Measurements from ENCODE around the gene UNC5A. TPM values are rescaled to one million over a fixed set of nuclear protein-coding genes. Genes with fewer than 3 reads are reported as not detected.
A peak's percentile ranks its signal among the peaks of the same experiment; 100 is the strongest.

The UNC5A gene
- total RNA-seq, 6 experiments from 2014 or later = not detected

DNA sequence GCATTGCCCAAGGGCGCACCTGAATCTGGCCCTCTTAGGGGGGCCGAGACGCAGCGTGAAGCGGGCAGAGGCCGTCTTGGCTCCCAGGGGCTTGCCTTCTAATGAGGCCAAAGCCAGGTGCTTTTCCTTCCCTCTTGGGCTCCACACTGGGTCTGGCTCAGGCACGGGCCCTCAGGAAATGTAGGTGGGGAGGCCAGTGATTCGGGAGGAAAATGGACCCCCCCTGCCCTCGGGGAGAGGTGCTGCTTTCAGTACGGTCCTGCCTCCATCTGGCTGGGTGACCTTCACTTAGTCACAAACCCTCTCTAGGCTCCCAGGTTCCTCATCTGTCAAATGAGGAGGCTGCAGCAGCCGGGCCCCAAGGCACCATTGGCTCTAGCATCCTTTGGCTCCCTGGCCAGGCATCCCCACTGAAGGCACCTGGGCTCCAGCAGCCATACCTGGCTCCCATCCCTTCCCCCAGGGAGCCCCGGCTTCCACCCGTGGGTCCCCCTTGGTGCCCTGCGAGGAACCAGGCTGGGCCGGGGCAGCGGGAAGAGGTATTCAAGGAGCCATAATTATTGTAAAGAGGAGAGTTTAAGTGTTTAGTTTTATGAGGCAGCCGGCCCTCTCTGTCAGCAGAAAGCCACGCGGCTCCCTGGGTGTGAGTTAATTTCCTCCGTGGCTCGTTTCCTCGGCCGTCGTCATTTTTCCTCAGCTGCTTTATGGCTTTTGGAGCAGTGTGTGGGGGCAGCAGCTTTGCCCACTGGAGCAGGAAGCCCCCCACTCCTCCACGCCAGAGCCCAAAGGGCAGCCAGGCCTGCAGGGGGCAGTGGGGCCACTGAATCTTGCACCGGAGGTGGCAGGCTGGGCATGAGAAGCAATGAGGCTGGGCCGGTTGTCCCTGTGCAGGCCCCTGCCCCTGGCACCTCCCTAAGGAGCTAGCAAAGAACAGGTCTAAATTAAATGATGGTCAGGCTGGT is 24.9 kb upstream of the UNC5A start:
- DNase-seq = no peak
- Mint-ChIP-seq H3K27me3 (ENCODE audit: insufficient read depth) (peaks cover 30% of the 10 kb centered on the region), H3K4me1 (ENCODE audit: low read depth) (peaks cover 20% of the 10 kb centered on the region), H3K36me3 (ENCODE audit: low read depth) (no peaks in the 10 kb centered on the region; the same call in 1 of the 2 replicates), H3K4me3 (no peak overlapping the region), H3K27ac (no peak overlapping the region), H3K9me3 (no peaks in the 10 kb centered on the region)
- TF ChIP-seq, protein P1, sequence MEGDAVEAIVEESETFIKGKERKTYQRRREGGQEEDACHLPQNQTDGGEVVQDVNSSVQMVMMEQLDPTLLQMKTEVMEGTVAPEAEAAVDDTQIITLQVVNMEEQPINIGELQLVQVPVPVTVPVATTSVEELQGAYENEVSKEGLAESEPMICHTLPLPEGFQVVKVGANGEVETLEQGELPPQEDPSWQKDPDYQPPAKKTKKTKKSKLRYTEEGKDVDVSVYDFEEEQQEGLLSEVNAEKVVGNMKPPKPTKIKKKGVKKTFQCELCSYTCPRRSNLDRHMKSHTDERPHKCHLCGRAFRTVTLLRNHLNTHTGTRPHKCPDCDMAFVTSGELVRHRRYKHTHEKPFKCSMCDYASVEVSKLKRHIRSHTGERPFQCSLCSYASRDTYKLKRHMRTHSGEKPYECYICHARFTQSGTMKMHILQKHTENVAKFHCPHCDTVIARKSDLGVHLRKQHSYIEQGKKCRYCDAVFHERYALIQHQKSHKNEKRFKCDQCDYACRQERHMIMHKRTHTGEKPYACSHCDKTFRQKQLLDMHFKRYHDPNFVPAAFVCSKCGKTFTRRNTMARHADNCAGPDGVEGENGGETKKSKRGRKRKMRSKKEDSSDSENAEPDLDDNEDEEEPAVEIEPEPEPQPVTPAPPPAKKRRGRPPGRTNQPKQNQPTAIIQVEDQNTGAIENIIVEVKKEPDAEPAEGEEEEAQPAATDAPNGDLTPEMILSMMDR (IDR thresholded peaks at IDR 0.05) = peak; percentile 28; the same call in 1 of the 2 replicates

DNA sequence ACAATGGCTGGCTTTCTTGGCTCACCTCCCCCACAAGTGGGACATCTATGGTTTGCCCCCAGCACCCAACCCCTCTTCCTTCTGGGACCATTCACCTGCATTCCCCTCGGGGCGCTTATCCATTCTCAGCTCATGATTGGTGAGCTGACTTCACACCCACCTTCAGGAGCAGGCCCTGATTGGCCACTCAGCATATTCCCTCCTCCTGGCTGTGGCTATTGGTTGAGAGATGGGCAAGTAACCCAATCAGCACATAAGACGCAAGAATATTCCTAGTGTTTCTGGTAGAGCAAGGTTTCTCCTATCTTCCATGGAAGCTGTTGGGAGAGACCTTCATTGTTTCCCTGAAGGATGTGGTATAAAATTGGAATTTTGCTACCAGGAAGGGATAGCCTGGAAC is 22.7 kb upstream of the UNC5A start:
- TF ChIP-seq, protein P1 (IDR thresholded peaks at IDR 0.05) = no peak
- H3K4me3 Mint-ChIP-seq = no peak overlapping the region
- H3K9me3 Mint-ChIP-seq = no peaks in the 10 kb centered on the region
- no peak overlapping the region for H3K27ac Mint-ChIP-seq
- peaks cover 31% of the 10 kb centered on the region for H3K27me3 Mint-ChIP-seq (ENCODE audit: insufficient read depth)
- H3K36me3 Mint-ChIP-seq (ENCODE audit: low read depth) = no peaks in the 10 kb centered on the region; the same call in 1 of the 2 replicates
- DNase-seq = no peak
- H3K4me1 Mint-ChIP-seq (ENCODE audit: low read depth) = peaks cover 14% of the 10 kb centered on the region

DNA sequence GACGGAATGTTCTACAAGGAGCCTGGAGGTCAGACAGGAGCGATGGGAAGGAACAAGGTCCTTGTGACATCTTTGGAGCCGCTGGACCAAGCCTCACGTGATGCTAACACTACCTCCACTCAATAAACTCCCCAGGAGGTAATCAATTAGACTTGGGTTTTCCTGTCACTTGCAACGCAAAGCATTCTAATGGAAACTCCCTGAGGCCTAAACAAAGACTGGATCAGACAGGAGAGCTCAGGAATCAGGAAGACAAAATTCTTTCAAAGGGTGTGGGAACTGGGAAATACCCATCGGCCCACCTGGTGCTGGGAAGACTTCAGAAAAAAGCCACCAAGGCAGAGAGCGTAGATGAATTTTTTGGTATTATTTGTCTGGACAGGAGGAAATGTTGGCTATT is 22.3 kb upstream of the UNC5A start:
- Mint-ChIP-seq H3K4me3 (no peak overlapping the region), H3K4me1 (ENCODE audit: low read depth) (peaks cover 14% of the 10 kb centered on the region), H3K9me3 (no peaks in the 10 kb centered on the region), H3K27ac (no peak overlapping the region), H3K36me3 (ENCODE audit: low read depth) (no peaks in the 10 kb centered on the region; the same call in 1 of the 2 replicates), H3K27me3 (ENCODE audit: insufficient read depth) (peaks cover 31% of the 10 kb centered on the region)
- TF ChIP-seq, protein P1 (IDR thresholded peaks at IDR 0.05) = no peak
- DNase-seq = no peak

DNA sequence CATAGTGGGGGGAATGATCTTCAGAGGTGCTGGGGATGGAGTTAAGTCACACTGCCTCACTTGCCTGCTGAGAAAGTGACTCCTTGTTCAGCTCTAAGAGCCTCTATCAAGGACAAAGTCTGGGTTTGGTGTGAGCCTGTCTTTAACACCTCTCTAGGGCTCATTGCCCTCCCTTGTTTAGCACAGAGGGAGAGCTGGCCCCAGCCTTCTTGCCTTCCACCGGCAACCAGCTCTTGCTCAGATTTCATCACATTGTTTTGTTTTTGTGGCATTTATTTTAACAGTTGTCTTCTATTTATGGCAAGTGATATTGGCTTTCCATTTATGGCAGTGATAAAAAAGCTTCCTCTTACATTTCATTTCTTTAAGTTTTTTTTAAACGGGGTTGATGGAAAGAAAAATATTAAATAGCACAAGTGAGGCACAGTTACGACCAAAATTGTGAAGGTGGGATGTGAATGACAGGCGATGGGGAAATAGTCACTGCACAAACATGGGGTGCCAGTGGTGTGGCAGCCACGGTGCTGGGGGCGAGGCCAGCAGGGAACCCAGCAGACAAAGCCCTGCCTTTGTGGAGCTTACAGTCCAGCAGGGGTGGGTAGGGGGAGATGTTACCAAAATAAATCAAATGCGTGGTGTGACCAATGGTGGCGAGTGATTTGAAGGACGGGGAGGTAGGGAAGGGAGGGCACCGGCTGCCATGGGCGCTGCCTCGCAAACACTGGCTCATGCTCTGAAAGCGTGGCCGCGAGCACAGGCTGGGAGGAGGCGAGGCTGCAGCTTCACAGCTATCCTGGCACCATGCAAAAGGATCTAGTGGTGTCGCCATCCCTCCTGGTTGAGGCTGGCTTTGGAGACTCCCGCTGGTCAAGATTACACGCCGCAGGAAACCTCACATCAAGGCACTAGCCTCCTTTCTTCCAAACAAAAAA is 21.2 kb upstream of the UNC5A start:
- DNase-seq = no peak
- H3K27ac Mint-ChIP-seq = no peak overlapping the region
- H3K4me3 Mint-ChIP-seq = no peak overlapping the region
- peaks cover 42% of the 10 kb centered on the region for H3K27me3 Mint-ChIP-seq (ENCODE audit: insufficient read depth)
- TF ChIP-seq, protein P1 (IDR thresholded peaks at IDR 0.05) = no peak
- peaks cover 17% of the 10 kb centered on the region for H3K4me1 Mint-ChIP-seq (ENCODE audit: low read depth)
- no peaks in the 10 kb centered on the region; the same call in 1 of the 2 replicates for H3K36me3 Mint-ChIP-seq (ENCODE audit: low read depth)
- no peaks in the 10 kb centered on the region for H3K9me3 Mint-ChIP-seq

DNA sequence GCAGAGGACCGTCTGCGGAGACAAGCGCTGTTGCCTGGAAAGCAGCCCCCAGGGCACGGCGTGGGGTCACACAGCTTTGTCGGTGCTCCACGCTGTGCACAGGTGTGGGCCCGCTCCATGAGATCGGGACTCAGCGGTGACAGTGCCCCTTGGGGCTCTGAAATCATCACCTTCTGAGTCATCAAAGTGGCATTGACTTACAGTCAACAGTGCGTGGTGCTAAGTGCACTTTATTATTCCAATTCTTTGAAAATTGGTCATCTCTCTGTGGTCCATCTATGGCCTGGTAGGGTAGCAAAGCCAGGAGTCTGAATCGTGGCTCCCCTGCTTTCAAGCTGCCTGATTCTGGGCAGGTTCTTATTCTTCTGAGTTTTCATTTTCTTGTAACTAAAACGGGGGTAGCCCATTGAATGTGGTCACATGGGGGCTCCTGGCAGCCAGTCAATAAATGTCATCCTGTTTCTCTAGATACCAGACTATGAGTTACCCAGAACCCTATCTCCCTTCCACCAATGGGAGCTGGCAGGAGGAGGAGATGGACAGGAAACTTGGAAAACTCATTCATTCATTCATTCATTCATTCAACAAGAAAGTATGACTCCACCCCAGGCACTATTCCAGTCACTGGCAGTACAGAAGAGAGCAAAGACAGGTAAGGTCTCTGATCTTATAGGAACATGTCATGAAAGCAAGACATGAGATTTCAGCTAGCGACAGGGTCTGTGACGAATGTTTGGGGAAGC is 20.3 kb upstream of the UNC5A start:
- Mint-ChIP-seq H3K36me3 (ENCODE audit: low read depth) (no peaks in the 10 kb centered on the region; the same call in 1 of the 2 replicates), H3K4me3 (no peak overlapping the region), H3K9me3 (no peaks in the 10 kb centered on the region), H3K27ac (no peak overlapping the region), H3K27me3 (ENCODE audit: insufficient read depth) (peaks cover 46% of the 10 kb centered on the region), H3K4me1 (ENCODE audit: low read depth) (peaks cover 13% of the 10 kb centered on the region; the same call in 1 of the 2 replicates)
- TF ChIP-seq, protein P1 (IDR thresholded peaks at IDR 0.05) = no peak
- DNase-seq = peak; percentile 48

Data from HFFc6 (cell line).